Memory B cell (primary cell): Measurements from ENCODE around the gene NELFB.

ENCODE experiments used
- ATAC-seq: fragments of 150-1000 bp; cut with Tn5 transposase; 2 replicates; pipeline ENCODE4 v1.10.0; 2021; ENCODE audit warnings: low read depth, mild to moderate bottlenecking, moderate library complexity
- DNase-seq, 2 donors: peaks; one replicate each; pipeline ENCODE4 v3.0.0; 2022; ENCODE audit warnings: low spot score in 2 of 2
- H3K27ac Mint-ChIP-seq: one replicate; pipeline ENCODE4 v1.8.0; 2022; ENCODE audit warnings: mild to moderate bottlenecking, moderate library complexity, mixed read lengths
- H3K27me3 Mint-ChIP-seq: one replicate; pipeline ENCODE4 v1.8.0; 2022; ENCODE audit warnings: mixed read lengths
- H3K36me3 Mint-ChIP-seq: one replicate; pipeline ENCODE4 v1.8.0; 2022; ENCODE audit warnings: mild to moderate bottlenecking, mixed read lengths
- H3K4me1 Mint-ChIP-seq: one replicate; pipeline ENCODE4 v1.8.0; 2022; ENCODE audit warnings: mixed read lengths
- H3K4me3 Mint-ChIP-seq: one replicate; pipeline ENCODE4 v1.8.0; 2022; ENCODE audit warnings: mild to moderate bottlenecking, moderate library complexity, mixed read lengths
- H3K9me3 Mint-ChIP-seq: one replicate; pipeline ENCODE4 v1.8.0; 2022; ENCODE audit warnings: mixed read lengths

The NELFB gene

DNA sequence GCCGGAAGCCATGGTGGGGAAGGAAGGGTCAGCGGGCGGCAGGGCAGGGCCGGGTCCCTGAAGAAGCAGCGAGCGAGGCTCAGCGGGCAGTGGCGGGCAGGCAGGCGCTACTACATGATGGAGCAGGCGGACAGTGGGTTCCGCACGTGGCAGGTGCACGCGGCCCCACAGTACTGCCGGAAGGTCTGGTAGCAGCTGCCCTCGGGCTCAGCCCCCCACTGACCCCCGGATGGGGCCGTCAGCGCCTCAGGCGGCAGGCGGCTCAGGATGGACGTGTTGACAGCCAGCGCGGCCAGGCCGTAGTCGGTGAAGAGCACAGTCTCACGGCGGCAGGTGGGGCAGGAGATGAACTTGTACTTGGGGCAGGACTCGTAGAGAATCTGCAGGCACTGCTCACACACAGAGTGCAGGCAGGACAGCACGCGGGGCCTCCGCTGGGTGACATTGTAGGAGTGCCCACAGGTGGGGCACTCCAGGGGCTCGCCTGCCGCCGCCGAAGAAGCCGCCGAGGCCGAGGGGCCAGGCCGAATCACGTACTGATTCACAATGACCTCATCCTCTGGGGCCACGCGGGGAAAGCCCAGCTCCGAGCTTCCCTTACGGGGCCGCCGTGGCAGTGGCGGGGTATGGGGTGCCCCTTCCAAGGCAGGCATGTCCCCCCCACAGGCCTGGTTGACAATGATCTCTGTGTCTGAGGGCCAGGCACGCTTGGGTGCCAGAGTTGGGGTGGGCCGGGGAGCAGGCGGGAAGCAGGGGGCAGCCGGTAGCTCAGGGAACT is 34.6 kb upstream of the NELFB start:
- no peak for DNase-seq
- ATAC-seq: no peak
- peaks cover 4% of the 10 kb centered on the region for H3K27me3 Mint-ChIP-seq
- H3K4me3 Mint-ChIP-seq: peak overlapping the region; percentile 68
- H3K36me3 Mint-ChIP-seq: no peaks in the 10 kb centered on the region
- no peak overlapping the region for H3K27ac Mint-ChIP-seq
- H3K9me3 Mint-ChIP-seq: no peaks in the 10 kb centered on the region
- peaks cover 5% of the 10 kb centered on the region for H3K4me1 Mint-ChIP-seq

DNA sequence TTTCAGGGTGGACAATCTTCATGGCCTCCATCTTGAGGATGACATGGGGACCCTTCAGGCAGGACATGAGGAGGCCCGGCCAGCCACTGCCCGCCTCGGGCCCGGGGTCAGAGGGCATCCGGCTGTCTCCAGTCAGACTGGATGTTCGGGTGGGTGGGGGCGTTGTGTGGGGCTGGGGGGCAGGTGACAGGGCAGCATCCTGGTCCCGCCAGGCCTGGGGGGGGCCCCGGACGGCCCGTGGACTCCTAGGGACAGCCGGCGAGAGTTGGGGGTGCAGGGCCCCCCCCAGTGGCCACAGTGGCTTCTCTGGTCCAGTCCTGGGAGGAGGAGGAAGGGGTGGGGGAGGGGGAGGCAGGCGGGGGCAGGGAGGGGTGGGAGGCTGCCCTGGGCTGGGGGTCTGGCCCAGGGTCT is 34.0 kb upstream of the NELFB start:
- Mint-ChIP-seq H3K4me1 (peaks cover 5% of the 10 kb centered on the region), H3K27ac (no peak overlapping the region), H3K9me3 (no peaks in the 10 kb centered on the region), H3K4me3 (peak overlapping the region; percentile 68), H3K27me3 (peaks cover 4% of the 10 kb centered on the region), H3K36me3 (no peaks in the 10 kb centered on the region)
- no peak for DNase-seq
- ATAC-seq: no peak

DNA sequence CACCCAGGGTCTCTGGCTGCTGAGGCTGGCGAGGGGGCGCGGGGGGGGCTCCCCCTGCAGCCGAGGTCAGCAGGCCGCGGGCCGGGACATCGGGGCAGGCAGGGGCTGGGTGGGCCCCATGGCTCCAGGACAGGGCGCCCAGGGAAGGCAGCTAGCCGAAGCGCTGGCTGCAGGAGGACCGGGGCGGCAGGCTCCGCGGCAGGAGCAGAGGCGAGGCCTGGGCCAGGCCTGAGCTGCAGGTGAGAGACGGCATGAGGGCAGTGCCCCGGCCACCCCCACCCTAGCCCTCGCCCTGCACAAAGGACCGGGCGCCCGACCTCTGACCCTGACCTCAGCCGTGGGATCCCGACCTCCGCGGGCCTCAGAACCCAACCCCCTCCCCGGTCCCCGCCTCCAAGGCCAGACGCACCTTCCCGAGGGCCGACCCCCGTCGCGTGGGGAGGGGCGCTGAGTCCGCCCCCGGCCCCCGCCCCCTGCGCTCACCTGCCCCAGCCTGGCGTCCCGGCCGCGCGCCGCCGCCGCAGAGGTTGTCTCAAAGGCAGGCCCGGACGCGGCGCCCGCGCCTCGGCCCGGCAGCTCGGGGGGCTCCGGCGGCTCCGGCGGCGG is 33.5 kb upstream of the NELFB start:
- Mint-ChIP-seq H3K36me3 (no peaks in the 10 kb centered on the region), H3K4me1 (peaks cover 5% of the 10 kb centered on the region), H3K27me3 (peaks cover 4% of the 10 kb centered on the region), H3K4me3 (no peak overlapping the region), H3K9me3 (no peaks in the 10 kb centered on the region), H3K27ac (no peak overlapping the region)
- ATAC-seq (no peak), DNase-seq (no peak)

DNA sequence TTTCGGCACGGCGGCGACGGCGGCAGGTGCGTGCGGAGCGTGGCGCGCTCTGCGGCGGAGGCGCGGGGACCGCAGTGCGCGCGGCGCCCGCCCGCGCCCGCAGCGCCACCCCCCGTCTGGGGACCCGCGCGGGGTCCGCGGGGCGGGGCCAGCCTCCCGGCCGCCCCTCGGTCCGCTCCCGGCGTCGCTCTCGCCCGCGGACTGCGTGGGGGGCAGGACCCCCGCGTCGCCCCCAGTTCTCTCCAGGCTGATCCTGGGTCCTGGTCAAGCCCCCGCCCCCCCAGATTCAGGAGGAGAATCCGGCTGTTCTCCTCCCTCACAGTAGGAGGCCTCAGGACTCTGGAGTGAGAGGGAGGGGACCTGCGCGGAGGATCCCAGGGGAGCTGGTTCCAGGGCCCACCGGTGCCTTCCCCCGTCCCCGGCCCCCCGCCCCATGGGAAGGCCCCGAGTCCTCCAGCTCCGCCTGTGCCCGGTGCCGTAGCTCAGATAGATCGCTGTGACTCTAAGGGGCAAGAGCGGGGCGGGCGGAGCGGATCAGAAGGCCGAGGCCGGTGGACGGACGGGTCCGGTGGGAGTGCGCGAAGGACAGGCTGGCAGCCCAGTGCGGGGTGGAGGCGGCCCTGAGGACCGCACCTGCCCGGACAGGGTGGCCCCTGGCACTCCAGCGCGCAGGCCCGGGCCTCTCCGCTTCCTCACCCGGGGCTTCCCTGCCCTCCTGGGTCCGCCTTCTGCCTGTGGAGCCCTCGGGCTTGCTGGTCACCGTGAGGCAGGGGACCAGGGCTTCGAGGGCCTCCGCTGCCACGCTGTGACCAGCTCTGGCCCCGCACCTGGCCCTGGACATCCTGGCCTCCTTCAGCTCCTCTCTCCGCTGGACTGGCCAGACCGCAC is 32.7 kb upstream of the NELFB start, which contains the start of gene RNF208:
TSS of gene RNF208 (minus strand) at position 51 of the 888 bp plus-strand sequence. CDS start 1,028 bp downstream, outside the sequence.
- H3K27ac Mint-ChIP-seq: peak within 1 kb of the TSS; percentile 75
- no peak for ATAC-seq

DNA sequence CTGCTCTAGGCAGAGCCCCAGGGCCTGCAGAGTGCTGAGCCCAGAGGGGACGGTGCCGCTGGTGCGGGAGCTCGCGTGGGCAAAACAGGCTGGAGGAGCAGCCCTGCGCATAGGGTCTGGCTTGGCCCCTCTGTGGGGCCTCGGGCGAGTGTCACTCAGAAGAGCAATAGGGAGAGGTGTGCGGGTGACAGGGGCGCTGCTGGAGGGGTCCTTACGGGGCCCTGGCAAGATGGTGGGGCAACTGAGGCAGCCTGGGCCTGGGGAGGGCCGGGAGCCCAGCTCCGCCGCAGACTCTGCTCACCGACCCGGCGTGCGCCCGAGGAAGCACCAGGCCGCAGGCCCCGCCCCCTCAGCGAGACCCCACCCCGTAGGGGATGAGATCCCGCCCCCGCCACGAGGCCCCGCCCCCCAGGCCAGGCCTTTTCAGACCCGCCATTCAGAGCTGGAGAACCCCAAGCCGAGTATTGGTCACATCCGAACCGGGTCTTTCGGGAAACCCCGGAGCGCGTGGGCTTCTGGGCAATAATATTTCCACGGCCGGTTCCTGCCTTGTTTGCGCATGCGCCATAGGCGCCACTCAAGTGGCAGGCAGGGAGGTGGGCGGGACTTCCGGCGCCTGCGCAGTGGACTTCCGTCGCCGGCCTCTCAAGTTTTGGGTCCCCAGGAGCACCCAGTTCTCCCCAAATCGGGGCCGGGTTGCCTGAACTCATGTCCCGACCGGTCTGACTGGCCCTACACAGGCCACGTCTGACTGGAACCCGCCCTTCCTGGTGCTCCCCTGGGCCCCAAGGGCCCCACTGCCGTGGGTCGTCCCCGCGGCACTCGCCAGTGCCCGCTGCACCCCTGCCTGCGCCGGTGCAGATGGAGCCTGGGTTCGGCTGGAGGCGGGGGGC is 31.8 kb upstream of the NELFB start:
- DNase-seq (peak; percentile 95 to 96), ATAC-seq (peak; percentile 87)
- peak overlapping the region; percentile 75 for H3K27ac Mint-ChIP-seq
- H3K4me3 Mint-ChIP-seq: peak overlapping the region; percentile 89
- H3K9me3 Mint-ChIP-seq: no peaks in the 10 kb centered on the region
- H3K4me1 Mint-ChIP-seq: peaks cover 7% of the 10 kb centered on the region
- peaks cover 6% of the 10 kb centered on the region for H3K27me3 Mint-ChIP-seq
- peaks cover 2% of the 10 kb centered on the region for H3K36me3 Mint-ChIP-seq

More for the DNA sequence above, 32.7 kb upstream of the NELFB start, which contains the start of gene RNF208:
- no peak for DNase-seq
- H3K9me3 Mint-ChIP-seq: no peaks in the 10 kb centered on the region
- H3K27me3 Mint-ChIP-seq: peaks cover 4% of the 10 kb centered on the region
- H3K36me3 Mint-ChIP-seq: no peaks in the 10 kb centered on the region
- H3K4me1 Mint-ChIP-seq: peaks cover 5% of the 10 kb centered on the region
- H3K4me3 Mint-ChIP-seq: peak within 1 kb of the TSS; percentile 89

DNA sequence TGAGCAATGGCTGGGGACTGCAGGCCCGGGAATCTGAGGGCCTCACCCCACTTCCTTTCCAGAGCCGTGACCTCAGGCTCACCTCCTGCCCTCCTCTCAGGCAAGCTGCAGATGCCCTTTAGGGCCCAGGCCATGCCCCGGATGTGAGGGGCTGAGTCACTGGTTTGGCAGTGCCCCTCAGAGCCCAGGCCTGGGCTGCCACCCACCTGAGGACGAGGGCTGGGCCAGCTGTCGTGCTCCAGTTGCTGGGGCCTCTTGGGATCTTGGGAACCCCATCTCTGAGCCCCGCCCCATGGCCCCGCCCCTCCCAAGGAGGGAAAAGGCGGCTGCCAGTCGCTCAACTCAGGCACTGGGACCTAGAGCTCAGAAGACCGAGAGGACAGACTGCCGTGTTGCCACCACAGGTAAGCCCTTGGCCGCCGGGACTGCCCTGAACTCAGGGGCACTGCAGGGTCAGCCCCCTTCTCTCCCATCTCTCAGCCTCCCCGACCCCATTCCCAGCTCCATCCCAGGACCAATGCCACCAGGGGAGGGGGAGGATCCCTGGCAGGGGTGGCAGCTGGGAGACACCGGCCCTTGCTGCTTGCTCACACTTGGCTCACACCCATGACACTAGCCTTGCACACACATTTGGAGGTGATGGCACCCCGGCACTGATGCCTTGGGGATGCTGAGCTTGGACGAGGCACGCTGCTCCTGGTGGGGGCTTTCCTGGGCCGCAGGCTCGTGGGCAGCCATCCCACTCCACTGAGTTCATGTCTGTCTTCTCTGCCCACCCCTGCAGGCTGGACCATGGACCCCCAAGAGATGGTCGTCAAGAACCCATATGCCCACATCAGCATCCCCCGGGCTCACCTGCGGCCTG is 30.1 kb upstream of the NELFB start, which contains the start of gene CYSRT1:
TSS of gene CYSRT1 (plus strand) at position 345 of the 865 bp plus-strand sequence. CDS start at position 793, 448 bp downstream.
- no peaks in the 10 kb centered on the region for H3K9me3 Mint-ChIP-seq
- H3K36me3 Mint-ChIP-seq: peaks cover 2% of the 10 kb centered on the region
- DNase-seq (no peak), ATAC-seq (no peak)
- H3K4me3 Mint-ChIP-seq: peak within 1 kb of the TSS; percentile 89
- H3K27me3 Mint-ChIP-seq: peaks cover 7% of the 10 kb centered on the region
- H3K27ac Mint-ChIP-seq: no peak within 1 kb of the TSS
- peaks cover 7% of the 10 kb centered on the region for H3K4me1 Mint-ChIP-seq

DNA sequence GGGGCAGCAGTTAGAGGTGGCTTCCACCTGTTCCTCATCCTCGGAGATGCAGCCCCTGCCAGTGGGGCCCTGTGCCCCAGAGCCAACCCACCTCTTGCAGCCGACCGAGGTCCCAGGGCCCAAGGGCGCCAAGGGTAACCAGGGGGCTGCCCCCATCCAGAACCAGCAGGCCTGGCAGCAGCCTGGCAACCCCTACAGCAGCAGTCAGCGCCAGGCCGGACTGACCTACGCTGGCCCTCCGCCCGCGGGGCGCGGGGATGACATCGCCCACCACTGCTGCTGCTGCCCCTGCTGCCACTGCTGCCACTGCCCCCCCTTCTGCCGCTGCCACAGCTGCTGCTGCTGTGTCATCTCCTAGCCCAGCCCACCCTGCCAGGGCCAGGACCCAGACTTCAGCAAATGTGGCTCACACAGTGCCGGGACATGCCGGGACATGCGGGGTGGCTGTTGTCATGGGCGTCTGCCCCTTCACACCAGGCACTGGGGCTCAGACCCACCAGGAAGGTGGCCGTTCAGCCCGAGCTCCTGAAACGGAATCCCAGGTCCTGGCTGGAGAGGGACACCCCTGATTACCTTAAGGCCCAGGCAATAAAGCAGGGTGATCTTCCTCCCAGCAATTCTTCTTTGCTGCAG is 29.3 kb upstream of the NELFB start:
- peaks cover 7% of the 10 kb centered on the region for H3K4me1 Mint-ChIP-seq
- H3K27ac Mint-ChIP-seq: no peak overlapping the region
- ATAC-seq (no peak), DNase-seq (no peak)
- H3K27me3 Mint-ChIP-seq: peaks cover 5% of the 10 kb centered on the region
- H3K36me3 Mint-ChIP-seq: peaks cover 2% of the 10 kb centered on the region
- H3K9me3 Mint-ChIP-seq: no peaks in the 10 kb centered on the region
- H3K4me3 Mint-ChIP-seq: no peak overlapping the region

DNA sequence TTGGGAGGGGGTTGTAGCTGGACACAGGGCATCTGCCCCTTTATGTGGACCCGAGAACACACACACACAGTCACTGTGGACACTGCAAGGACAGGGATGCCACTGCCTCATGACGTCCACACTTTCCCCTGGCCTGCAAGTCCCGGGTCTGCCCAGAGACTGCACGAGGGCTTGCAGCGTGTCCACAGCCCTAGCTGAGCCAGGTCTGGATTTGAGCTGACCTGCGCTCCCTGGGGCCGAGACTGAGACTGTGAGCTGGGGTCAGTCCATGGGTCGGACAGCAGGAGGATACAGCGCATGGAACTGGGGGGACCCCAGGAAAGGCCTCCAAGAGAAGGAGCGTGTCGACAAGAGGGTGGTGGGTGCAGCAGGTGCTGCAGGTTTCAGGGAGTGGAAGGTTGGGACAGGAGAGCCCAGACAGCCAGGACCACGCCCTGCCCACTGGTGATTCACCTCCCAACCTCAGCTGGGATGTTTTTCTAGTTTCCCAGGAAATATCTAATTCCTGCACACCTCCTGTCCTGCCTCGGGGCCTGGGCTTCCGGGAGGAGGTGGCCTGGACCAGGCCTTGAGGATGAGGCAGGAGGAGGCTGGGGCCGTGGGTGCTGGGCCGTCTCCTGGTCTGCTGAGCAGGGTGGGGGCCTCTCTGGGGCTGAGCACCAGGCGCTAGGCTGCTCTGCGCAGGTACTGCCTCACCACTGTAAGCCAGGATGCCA is 28.6 kb upstream of the NELFB start:
- Mint-ChIP-seq H3K4me3 (no peak overlapping the region), H3K4me1 (peaks cover 7% of the 10 kb centered on the region)

DNA sequence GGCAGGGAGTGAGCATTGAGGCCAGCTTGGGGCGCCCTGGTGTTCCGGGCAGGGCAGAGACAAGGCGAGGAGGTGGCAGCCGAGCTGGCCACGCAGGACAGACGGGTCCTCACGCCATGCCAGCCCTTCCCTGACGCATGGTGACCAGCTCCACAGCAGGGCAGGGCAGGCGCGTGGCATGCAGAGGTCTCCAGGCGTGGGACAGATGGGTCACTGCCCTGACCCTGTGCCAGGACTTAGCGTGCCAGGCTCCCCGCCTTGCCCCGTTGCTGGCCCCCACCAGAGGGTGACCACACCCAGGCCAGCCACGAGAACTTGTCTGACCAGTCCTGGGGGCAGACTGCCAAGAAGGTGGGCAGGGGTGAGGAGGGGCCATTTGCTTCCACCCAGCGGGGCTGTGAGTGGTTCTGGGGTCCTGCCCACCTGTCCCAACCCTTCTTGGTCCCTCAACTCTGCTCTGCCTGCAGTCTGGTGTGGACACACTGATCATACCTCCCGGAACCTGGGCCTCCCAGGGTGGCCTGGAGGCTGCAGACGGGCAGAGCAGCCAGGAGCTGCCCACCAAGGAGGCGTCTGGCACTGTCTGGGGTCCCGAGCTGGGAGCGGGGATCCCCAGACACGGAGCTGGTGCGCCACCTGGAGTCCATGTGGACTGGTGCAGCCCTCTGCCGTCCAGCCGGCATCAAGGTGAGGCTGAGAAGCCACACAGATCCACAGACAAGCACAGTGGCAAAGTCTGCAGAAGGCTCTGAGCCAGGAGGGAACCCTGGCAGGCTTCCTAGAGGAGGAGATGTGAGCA is 27.9 kb upstream of the NELFB start, which contains the start of gene RNF224:
TSS of gene RNF224 (plus strand) at position 449 of the 799 bp plus-strand sequence. CDS start 834 bp downstream, outside the sequence.
- Mint-ChIP-seq H3K4me3 (no peak within 1 kb of the TSS), H3K36me3 (peaks cover 2% of the 10 kb centered on the region), H3K9me3 (no peaks in the 10 kb centered on the region), H3K4me1 (peaks cover 7% of the 10 kb centered on the region), H3K27me3 (peaks cover 6% of the 10 kb centered on the region), H3K27ac (peak within 1 kb of the TSS; percentile 1)
- DNase-seq: peak; percentile 78 to 84
- peak; percentile 42 for ATAC-seq

More for the DNA sequence above, 28.6 kb upstream of the NELFB start:
- Mint-ChIP-seq H3K27ac (no peak overlapping the region), H3K9me3 (no peaks in the 10 kb centered on the region), H3K36me3 (peaks cover 2% of the 10 kb centered on the region), H3K27me3 (peaks cover 4% of the 10 kb centered on the region)
- ATAC-seq: no peak
- no peak for DNase-seq

DNA sequence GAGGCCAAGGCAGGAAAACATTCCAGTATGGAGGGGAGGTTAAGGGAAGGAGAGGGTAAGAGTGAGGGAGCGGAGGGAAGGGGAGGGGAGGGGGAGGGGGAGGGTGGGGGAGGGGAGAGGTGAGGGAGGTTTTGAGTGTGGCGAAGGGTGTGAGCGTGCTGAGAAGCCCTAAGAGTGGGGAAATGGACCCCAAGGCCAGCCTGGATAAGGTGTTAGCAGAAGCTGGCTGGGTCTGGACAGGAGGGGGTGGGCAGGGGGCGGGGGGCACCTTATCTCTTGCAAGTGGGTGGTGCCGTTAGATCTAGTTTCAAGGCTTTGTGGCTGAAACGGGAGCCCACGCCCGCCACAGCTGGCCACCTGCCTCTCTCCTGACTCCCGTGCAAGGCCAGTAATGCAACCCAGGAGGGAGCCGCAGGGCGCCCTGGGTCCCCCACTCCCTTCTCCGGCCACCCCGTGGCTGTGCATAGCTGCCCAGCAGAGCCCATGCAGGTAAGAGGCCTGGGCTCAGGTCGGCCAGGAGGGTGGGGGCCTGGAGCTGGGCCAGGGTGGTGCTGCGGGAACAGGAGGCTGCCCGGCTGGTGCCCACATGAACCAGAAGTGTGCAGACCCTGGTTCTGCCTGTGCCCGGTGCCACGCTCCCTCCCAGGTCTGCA is 27.1 kb upstream of the NELFB start:
- Mint-ChIP-seq H3K4me3 (no peak overlapping the region), H3K36me3 (peaks cover 2% of the 10 kb centered on the region), H3K4me1 (peaks cover 6% of the 10 kb centered on the region), H3K9me3 (no peaks in the 10 kb centered on the region), H3K27ac (peak overlapping the region; percentile 1), H3K27me3 (peaks cover 6% of the 10 kb centered on the region)
- no peak for DNase-seq
- ATAC-seq: no peak
